HCT116 (cell line): ENCODE results near the gene TXNDC17. TPM values are rescaled to one million over a fixed set of nuclear protein-coding genes. Genes with fewer than 3 reads are reported as not detected.

Experiments
- ATAC-seq: fragments of 200-7000 bp; cut with Tn5 transposase; 2 replicates; pipeline ENCODE4 v1.9.1; 2020; ENCODE audit warnings: mild to moderate bottlenecking, moderate library complexity
- BruUV-seq: library from RNA; stranded (reverse); fragments of 400-500 nt; replicated peaks from 2 replicates; lab custom pipeline; 2021; lab: Mats Ljungman, UMichigan
- CTCF ChIA-PET: fragments of 300-600 bp; sonication (Branson Sonifier 250); formaldehyde crosslinking; loops from one replicate; lab custom pipeline; 2021; ENCODE audit warnings: antibody characterized with exemption; lab: Charles Lee
- POLR2A ChIA-PET: fragments of 300-600, 350-600 bp; sonication (Branson Sonifier 250); formaldehyde crosslinking; loops from one replicate; lab custom pipeline; 2021; ENCODE audit warnings: antibody characterized with exemption; lab: Charles Lee
- RAD21 ChIA-PET, 2 experiments: fragments of 300-600 bp; sonication (Branson Sonifier 250); formaldehyde crosslinking; loops; one replicate each; lab custom pipeline; 2023; ENCODE audit warnings: low total read pairs in 2 of 2; ENCODE audit not compliant: uncharacterized antibody in 2 of 2, unreplicated experiment in 2 of 2, low non-redundant PET in 1 of 2; lab: Charles Lee
- DNase-seq: peaks from one replicate; pipeline ENCODE4 v3.0.0-alpha.2; 2010; ENCODE audit warnings: low read depth, low spot score
- H2AFZ ChIP-seq: fragments of 200-600 bp; shearing (Covaris generic), sonication (generic); 2 replicates; pipeline ENCODE4 v1.6.1; 2017; ENCODE audit warnings: low read depth, mixed run types, mixed read lengths, antibody characterized with exemption, low read length; ENCODE audit not compliant: poor library complexity, severe bottlenecking
- H3K27ac ChIP-seq: 2 replicates; pipeline ENCODE4 v1.5.1; 2012; ENCODE audit warnings: low read depth, low read length
- H3K27me3 ChIP-seq: fragments of 200-600 bp; sonication (generic); 2 replicates; pipeline ENCODE4 v1.6.1; 2016; ENCODE audit warnings: mixed run types, low read length, mixed read lengths; ENCODE audit not compliant: insufficient read depth
- H3K36me3 ChIP-seq, 2 experiments: fragments of 200-500 bp in 1 of 2; fragments of 200-600 bp in 1 of 2; sonication (Bioruptor generic) in 1 of 2; sonication (generic) in 1 of 2; 2 replicates each; pipeline versions ENCODE4 v1.5.1 to v1.6.1; 2014 to 2016; ENCODE audit warnings: low read length in 2 of 2, inconsistent platforms in 1 of 2, mixed read lengths in 1 of 2, mixed run types in 1 of 2; ENCODE audit not compliant: insufficient read depth in 2 of 2, control insufficient read depth in 1 of 2
- H3K4me1 ChIP-seq, 2 experiments: fragments of 200-600 bp in 1 of 2; sonication (generic) in 1 of 2; 2 replicates each; pipeline versions ENCODE4 v1.5.1 to v1.6.1; 2012 to 2017; ENCODE audit warnings: low read length in 2 of 2, inconsistent platforms in 1 of 2, mild to moderate bottlenecking in 1 of 2, mixed read lengths in 1 of 2, mixed run types in 1 of 2, moderate library complexity in 1 of 2; ENCODE audit not compliant: insufficient read depth in 2 of 2, control insufficient read depth in 1 of 2
- H3K4me2 ChIP-seq: fragments of 200-600 bp; sonication (generic); 2 replicates; pipeline ENCODE4 v1.6.1; 2017; ENCODE audit warnings: mixed run types, low read length, mixed read lengths
- H3K4me3 ChIP-seq, 2 experiments: fragments of 200-600 bp in 1 of 2; sonication (generic) in 1 of 2; replicated peaks in 1 of 2; 2 replicates each; pipeline ENCODE4 v1.5.1; 2011 to 2016; ENCODE audit warnings: low read length in 2 of 2, control low read depth in 1 of 2, low read depth in 1 of 2, mild to moderate bottlenecking in 1 of 2, mixed read lengths in 1 of 2, mixed run types in 1 of 2
- H3K79me2 ChIP-seq: fragments of 200-600 bp; sonication (generic); 2 replicates; pipeline ENCODE4 v1.6.1; 2017; ENCODE audit warnings: mild to moderate bottlenecking, mixed run types, low read length, moderate library complexity, mixed read lengths; ENCODE audit not compliant: insufficient read depth
- H3K9ac ChIP-seq: fragments of 200-600 bp; sonication (generic); 2 replicates; pipeline ENCODE4 v1.6.1; 2016; ENCODE audit warnings: low read length, mixed read lengths
- H3K9me2 ChIP-seq: fragments of 200-600 bp; sonication (generic), shearing (Covaris generic); 2 replicates; pipeline ENCODE4 v1.6.1; 2017; ENCODE audit warnings: mixed run types, mild to moderate bottlenecking, moderate library complexity; ENCODE audit not compliant: insufficient read depth
- H3K9me3 ChIP-seq, 2 experiments: fragments of 200-500 bp in 1 of 2; fragments of 200-600 bp in 1 of 2; sonication (Bioruptor generic) in 1 of 2; sonication (generic) in 1 of 2; 2 replicates each; pipeline ENCODE4 v1.6.1; 2014 to 2017; ENCODE audit warnings: low read length in 2 of 2, mixed read lengths in 2 of 2, inconsistent platforms in 1 of 2, low read depth in 1 of 2, mild to moderate bottlenecking in 1 of 2, mixed run types in 1 of 2, moderate library complexity in 1 of 2; ENCODE audit not compliant: control insufficient read depth in 1 of 2, insufficient read depth in 1 of 2
- H4K20me1 ChIP-seq: fragments of 200-600 bp; sonication (generic), shearing (Covaris generic); 2 replicates; pipeline ENCODE4 v1.6.1; 2017; ENCODE audit warnings: mixed run types, mild to moderate bottlenecking, moderate library complexity; ENCODE audit not compliant: insufficient read depth
- ATF3 ChIP-seq: IDR thresholded peaks from 2 replicates; pipeline ENCODE4 v1.6.1; 2012
- CBX3 ChIP-seq: IDR thresholded peaks from 2 replicates; pipeline ENCODE4 v1.6.1; 2012; ENCODE audit warnings: low read depth
- CTCF ChIP-seq, 3 experiments: fragments of 200-600 bp in 1 of 3; sonication (generic) in 1 of 3; IDR thresholded peaks in 2 of 3; conservative IDR thresholded peaks in 1 of 3; 2 replicates each; pipeline ENCODE4 v1.5.1; 2012 to 2017; ENCODE audit warnings: low read depth in 2 of 3, low read length in 2 of 3, antibody characterized with exemption in 1 of 3, borderline replicate concordance in 1 of 3, control low read depth in 1 of 3, mild to moderate bottlenecking in 1 of 3, mixed read lengths in 1 of 3, mixed run types in 1 of 3, moderate library complexity in 1 of 3; ENCODE audit not compliant: insufficient read depth in 1 of 3
- EGR1 ChIP-seq: IDR thresholded peaks from 2 replicates; pipeline ENCODE4 v1.6.1; 2012; ENCODE audit warnings: low read depth
- ELF1 ChIP-seq: IDR thresholded peaks from 2 replicates; pipeline ENCODE4 v1.6.1; 2012; ENCODE audit warnings: low read depth, borderline replicate concordance
- EZH2 ChIP-seq: fragments of 200-600 bp; sonication (generic); IDR thresholded peaks from 2 replicates; pipeline ENCODE4 v1.6.1; 2017; ENCODE audit warnings: antibody characterized with exemption, mixed run types
- EZH2phosphoT487 ChIP-seq: fragments of 200-600 bp; IDR thresholded peaks from 2 replicates; pipeline ENCODE4 v1.6.1; 2018; ENCODE audit warnings: antibody characterized with exemption, borderline replicate concordance
- FOSL1 ChIP-seq: IDR thresholded peaks from 2 replicates; pipeline ENCODE4 v1.6.1; 2012; ENCODE audit warnings: low read depth
- JUND ChIP-seq: IDR thresholded peaks from 2 replicates; pipeline ENCODE4 v1.6.1; 2012
- MAX ChIP-seq: IDR thresholded peaks from 2 replicates; pipeline ENCODE4 v1.6.1; 2012
- POLR2A ChIP-seq: IDR thresholded peaks from 2 replicates; pipeline ENCODE4 v1.7.0; 2011; ENCODE audit warnings: borderline replicate concordance; ENCODE audit not compliant: insufficient read depth, insufficient read length; ENCODE audit errors: extremely low read depth
- POLR2AphosphoS5 ChIP-seq: IDR thresholded peaks from 2 replicates; pipeline ENCODE4 v1.6.1; 2011; ENCODE audit warnings: mild to moderate bottlenecking, low read depth, low read length, moderate library complexity
- RAD21 ChIP-seq: IDR thresholded peaks from 2 replicates; pipeline ENCODE4 v1.6.1; 2012; ENCODE audit warnings: low read depth, mild to moderate bottlenecking
- REST ChIP-seq: IDR thresholded peaks from 2 replicates; pipeline ENCODE4 v1.6.1; 2012; ENCODE audit warnings: low read depth
- SIN3A ChIP-seq: IDR thresholded peaks from 2 replicates; pipeline ENCODE4 v1.6.1; 2012; ENCODE audit warnings: low read depth
- SP1 ChIP-seq: IDR thresholded peaks from 2 replicates; pipeline ENCODE4 v1.6.1; 2012; ENCODE audit warnings: low read depth
- SRF ChIP-seq: IDR thresholded peaks from 2 replicates; pipeline ENCODE4 v1.6.1; 2012; ENCODE audit warnings: low read depth
- TCF7L2 ChIP-seq: IDR thresholded peaks from 2 replicates; pipeline ENCODE4 v1.7.0; 2011; ENCODE audit warnings: borderline replicate concordance, inconsistent platforms; ENCODE audit not compliant: insufficient read depth, insufficient read length; ENCODE audit errors: extremely low read depth
- YY1 ChIP-seq: IDR thresholded peaks from 2 replicates; pipeline ENCODE4 v1.6.1; 2011; ENCODE audit warnings: low read length, low read depth, moderate library complexity, mild to moderate bottlenecking; ENCODE audit not compliant: insufficient replicate concordance; ENCODE audit errors: extremely low read depth
- ZNF274 ChIP-seq: fragments of 200-500 bp; sonication (Bioruptor generic); IDR thresholded peaks from 2 replicates; pipeline ENCODE4 v1.6.1; 2014; ENCODE audit warnings: mild to moderate bottlenecking, low read depth, low read length, inconsistent platforms
- intact Hi-C: fragments of 100-400 bp; cut with micrococcal nuclease; formaldehyde crosslinking; loops from 2 replicates; pipeline ENCODE4 v1.10.0; 2022
- total RNA-seq: library from RNA; stranded (reverse); gene quantifications from one replicate; pipeline ENCODE4 v1.2.1, GENCODE V29; 2021; ENCODE audit not compliant: unreplicated experiment

Gene TXNDC17
- total RNA-seq, 1 experiment from 2014 or later, result 121 TPM

GRCh38 chr17:6599364-6599763, 41.5 kb upstream of the TXNDC17 start:
- TF ChIP-seq ATF3, result no peak
- TF ChIP-seq POLR2AphosphoS5, result no peak
- TF ChIP-seq SIN3A, result no peak
- no peak for TF ChIP-seq MAX
- TF ChIP-seq JUND, result no peak
- TF ChIP-seq REST, result no peak
- TF ChIP-seq EZH2phosphoT487, result no peak
- TF ChIP-seq EZH2, result no peak
- TF ChIP-seq POLR2A, result no peak
- no peak for TF ChIP-seq CTCF (IDR thresholded peaks at IDR 0.05 in 2 of 3, conservative IDR thresholded peaks at IDR 0.05 in 1 of 3; ENCODE audit: borderline replicate concordance in 1 of 3, insufficient read depth in 1 of 3, low read depth in 2 of 3, low read length in 2 of 3)
- no peak for TF ChIP-seq YY1
- no peak for TF ChIP-seq TCF7L2
- TF ChIP-seq EGR1, result no peak
- TF ChIP-seq RAD21, result no peak
- TF ChIP-seq CBX3, result no peak
- no peak for TF ChIP-seq SRF
- no peak for TF ChIP-seq ZNF274
- no peak for TF ChIP-seq FOSL1
- no peak for TF ChIP-seq SP1
- no peak for TF ChIP-seq ELF1
- TF ChIP-seq, all 23 proteins: peak for 0
- Histone ChIP-seq H3K9me2 (no peaks in the 10 kb centered on the region), H3K4me2 (no peak overlapping the region), H4K20me1 (no peaks in the 10 kb centered on the region), H3K27ac (no peak overlapping the region), H3K4me1 (no peaks in the 10 kb centered on the region), H3K9me3 (no peaks in the 10 kb centered on the region), H2AFZ (no peak overlapping the region), H3K9ac (no peak overlapping the region), H3K4me3 (no peak overlapping the region), H3K27me3 (no peaks in the 10 kb centered on the region), H3K79me2 (no peaks in the 10 kb centered on the region; the same call in 1 of the 2 replicates), H3K36me3 (peaks cover 27 to 57% of the 10 kb centered on the region in 2 experiments)
- POLR2A ChIA-PET, result no interaction called here
- intact Hi-C loops, result no loop called here
- CTCF ChIA-PET, result no interaction called here
- no peak for ATAC-seq
- RAD21 ChIA-PET, result no interaction called here
- BruUV-seq, result no TSS peak
- no peak for DNase-seq
